ACC112 (cell line): Measurements from ENCODE around the gene ORC2.

ENCODE experiments used
- H2AFZ ChIP-seq: fragments of 200-600 bp; sonication (generic); one replicate; pipeline ENCODE4 v1.6.0; 2017; ENCODE audit warnings: antibody characterized with exemption, low read length; ENCODE audit not compliant: unreplicated experiment
- H3K27ac ChIP-seq: fragments of 200-600 bp; sonication (generic); 2 replicates; pipeline ENCODE4 v1.5.1; 2014; ENCODE audit warnings: low read depth, mild to moderate bottlenecking, antibody characterized with exemption, low read length, moderate library complexity
- H3K27me3 ChIP-seq: fragments of 200-600 bp; sonication (generic); 2 replicates; pipeline ENCODE4 v1.6.1; 2014; ENCODE audit warnings: mild to moderate bottlenecking, antibody characterized with exemption, low read length, moderate library complexity, mixed read lengths; ENCODE audit not compliant: insufficient read depth
- H3K36me3 ChIP-seq: fragments of 200-600 bp; sonication (generic); 2 replicates; pipeline ENCODE4 v1.6.1; 2016; ENCODE audit warnings: mild to moderate bottlenecking, antibody characterized with exemption, low read length, moderate library complexity, mixed read lengths; ENCODE audit not compliant: insufficient read depth
- H3K4me1 ChIP-seq: fragments of 200-600 bp; sonication (generic); one replicate; pipeline ENCODE4 v1.6.1; 2016; ENCODE audit warnings: low read length, mixed read lengths; ENCODE audit not compliant: insufficient read depth, unreplicated experiment, control insufficient read depth
- H3K4me3 ChIP-seq: fragments of 200-600 bp; sonication (generic); 2 replicates; pipeline ENCODE4 v1.5.1; 2014; ENCODE audit warnings: mild to moderate bottlenecking, low read depth, low read length
- H3K79me2 ChIP-seq: fragments of 200-600 bp; sonication (generic); one replicate; pipeline ENCODE4 v1.6.0; 2016; ENCODE audit warnings: low read length; ENCODE audit not compliant: control insufficient read depth, unreplicated experiment, insufficient read depth

The ORC2 gene

DNA sequence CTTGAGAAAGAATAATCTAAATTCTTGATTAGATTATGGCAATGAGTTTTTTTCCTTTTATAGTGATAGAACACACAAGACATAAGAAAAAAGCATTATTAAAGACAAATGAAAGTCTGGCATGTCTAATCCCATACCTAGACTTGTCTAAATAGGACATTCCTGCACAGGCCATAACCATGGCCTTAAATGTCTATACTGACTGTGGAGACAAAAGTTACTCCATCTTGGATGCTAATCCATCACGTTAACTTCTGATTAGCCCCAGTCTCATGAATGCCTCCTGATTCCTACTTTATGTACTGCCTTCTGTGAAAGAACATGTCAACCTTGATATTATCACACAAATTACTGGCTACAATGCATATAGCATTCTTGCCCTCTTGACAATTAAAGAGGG, 23.6 kb downstream of the ORC2 start:
- no peak overlapping the region for H3K4me3 ChIP-seq
- no peak overlapping the region for H2AFZ ChIP-seq
- peaks cover 6% of the 10 kb centered on the region for H3K4me1 ChIP-seq
- H3K27ac ChIP-seq, result no peak overlapping the region
- no peaks in the 10 kb centered on the region for H3K27me3 ChIP-seq
- H3K79me2 ChIP-seq, result no peaks in the 10 kb centered on the region
- H3K36me3 ChIP-seq, result peaks cover 26% of the 10 kb centered on the region

- no peaks in the 10 kb centered on the region for H3K27me3 ChIP-seq
- H3K27ac ChIP-seq, result peak overlapping the region; percentile 17; the same call in 1 of the 2 replicates
- H3K4me1 ChIP-seq, result peaks cover 10% of the 10 kb centered on the region
- peaks cover 12% of the 10 kb centered on the region for H3K36me3 ChIP-seq
- H2AFZ ChIP-seq, result no peak overlapping the region
- no peaks in the 10 kb centered on the region for H3K79me2 ChIP-seq
- H3K4me3 ChIP-seq, result no peak overlapping the region
Observed at GRCh38 chr2:200930947-200931626, 32.4 kb downstream of the ORC2 start.

GRCh38 chr2:200929334-200930249, 33.9 kb downstream of the ORC2 start:
- no peak overlapping the region for H3K27ac ChIP-seq
- H2AFZ ChIP-seq, result no peak overlapping the region
- H3K27me3 ChIP-seq, result no peaks in the 10 kb centered on the region
- peaks cover 15% of the 10 kb centered on the region for H3K36me3 ChIP-seq
- no peaks in the 10 kb centered on the region for H3K79me2 ChIP-seq
- peaks cover 10% of the 10 kb centered on the region for H3K4me1 ChIP-seq
- no peak overlapping the region for H3K4me3 ChIP-seq

- H3K27ac ChIP-seq, result no peak overlapping the region
- no peak overlapping the region for H3K4me3 ChIP-seq
- H3K79me2 ChIP-seq, result no peaks in the 10 kb centered on the region
- no peaks in the 10 kb centered on the region for H3K4me1 ChIP-seq
- H3K27me3 ChIP-seq, result no peaks in the 10 kb centered on the region
- H3K36me3 ChIP-seq, result peaks cover 19% of the 10 kb centered on the region
- H2AFZ ChIP-seq, result no peak overlapping the region
Observed at GRCh38 chr2:200922439-200922838, 41.0 kb downstream of the ORC2 start.

- H2AFZ ChIP-seq, result no peak overlapping the region
- peaks cover 9% of the 10 kb centered on the region for H3K4me1 ChIP-seq
- peaks cover 11% of the 10 kb centered on the region for H3K36me3 ChIP-seq
- no peaks in the 10 kb centered on the region for H3K79me2 ChIP-seq
- peak overlapping the region; percentile 64 for H3K27ac ChIP-seq
- H3K27me3 ChIP-seq, result no peaks in the 10 kb centered on the region
- no peak overlapping the region for H3K4me3 ChIP-seq
Observed at GRCh38 chr2:200913654-200914053, 49.8 kb downstream of the ORC2 start.

DNA sequence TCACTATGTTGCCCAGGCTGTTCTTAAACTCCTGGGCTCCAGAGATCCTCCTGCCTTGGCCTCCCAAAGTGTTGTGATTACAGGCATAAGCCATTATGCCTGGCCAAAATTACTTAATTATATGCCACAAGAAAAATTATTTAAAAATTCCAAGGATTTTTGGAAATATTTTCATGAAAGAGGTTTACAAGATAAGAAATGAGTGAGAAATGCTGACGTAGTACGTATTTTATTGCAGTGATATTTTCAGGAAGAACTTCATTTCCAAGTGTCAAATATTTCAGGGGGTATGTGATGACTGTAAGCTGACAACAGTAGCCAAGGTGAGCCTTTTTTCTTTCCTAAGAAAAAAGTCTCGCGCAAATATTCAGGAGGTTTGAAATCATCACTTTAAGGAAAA, 53.5 kb downstream of the ORC2 start:
- Histone ChIP-seq H3K79me2 (no peaks in the 10 kb centered on the region), H3K27ac (no peak overlapping the region), H2AFZ (no peak overlapping the region), H3K36me3 (peaks cover 7% of the 10 kb centered on the region), H3K27me3 (no peaks in the 10 kb centered on the region), H3K4me3 (no peak overlapping the region), H3K4me1 (peaks cover 9% of the 10 kb centered on the region)

DNA sequence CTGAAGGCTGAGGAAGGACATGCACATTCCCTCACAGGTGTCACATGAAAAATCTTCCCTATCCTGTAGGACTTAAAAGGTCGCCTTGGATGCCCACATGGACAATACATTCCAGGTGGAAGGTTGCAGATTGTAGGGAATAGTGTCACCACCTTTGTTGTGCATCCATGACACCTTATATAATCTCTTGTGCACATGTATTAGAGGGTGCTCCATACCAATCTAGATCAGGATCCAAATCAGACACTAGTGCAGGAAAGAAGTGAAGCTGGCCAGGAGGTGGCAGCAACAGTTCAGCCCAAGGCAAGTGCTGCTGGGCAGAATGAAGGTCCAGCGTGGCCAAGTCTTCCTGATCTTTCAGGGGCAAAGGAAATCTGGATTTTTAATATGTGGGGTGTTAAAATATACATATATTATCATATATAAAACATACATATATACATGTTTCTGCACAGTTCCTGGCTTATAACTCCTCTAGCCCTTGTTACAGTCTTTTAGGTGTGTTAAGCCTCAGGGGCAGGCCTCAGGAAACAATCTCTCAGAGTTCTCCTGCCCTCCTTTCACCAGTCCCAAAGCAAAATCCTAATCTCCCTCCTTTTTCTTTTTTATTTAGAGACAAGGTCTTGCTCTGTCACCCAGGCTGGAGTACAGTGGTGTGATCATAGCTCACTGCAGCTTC, 57.7 kb downstream of the ORC2 start:
- no peak overlapping the region for H2AFZ ChIP-seq
- no peaks in the 10 kb centered on the region for H3K79me2 ChIP-seq
- no peak overlapping the region for H3K27ac ChIP-seq
- no peaks in the 10 kb centered on the region for H3K4me1 ChIP-seq
- H3K27me3 ChIP-seq, result no peaks in the 10 kb centered on the region
- no peak overlapping the region for H3K4me3 ChIP-seq
- peaks cover 8% of the 10 kb centered on the region; the same call in 1 of the 2 replicates for H3K36me3 ChIP-seq

DNA sequence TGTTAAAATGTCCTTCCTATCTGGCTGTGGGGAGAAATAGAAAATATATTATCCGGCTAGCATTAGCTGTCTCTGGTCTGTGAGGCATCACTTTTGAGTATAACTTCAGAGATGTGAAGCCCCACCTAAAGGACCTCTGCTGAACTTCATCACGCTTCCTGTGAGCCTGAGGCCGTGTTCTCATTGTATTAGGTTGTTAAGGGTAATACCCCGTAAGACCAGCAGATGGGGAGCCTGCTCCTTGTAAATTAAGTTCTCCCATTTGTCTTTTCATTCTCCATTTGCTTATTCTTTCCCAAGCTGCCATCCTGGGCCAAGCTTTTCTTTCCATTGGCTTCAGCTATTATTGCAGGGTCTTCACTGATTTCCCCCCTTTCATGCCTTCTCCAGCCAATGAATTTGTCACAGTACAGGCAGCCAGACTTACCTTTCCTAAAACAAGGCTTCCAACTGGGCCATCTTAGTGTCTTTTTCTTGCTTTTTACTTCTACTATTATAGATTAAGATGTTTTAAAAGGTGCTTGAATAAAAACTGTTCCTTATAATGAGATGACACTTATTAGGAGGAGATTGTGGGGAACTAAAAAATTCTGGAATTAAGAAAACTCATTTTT, 61.9 kb downstream of the ORC2 start:
- Histone ChIP-seq H3K36me3 (peaks cover 12% of the 10 kb centered on the region; the same call in 1 of the 2 replicates), H3K27me3 (no peaks in the 10 kb centered on the region), H3K4me3 (no peak overlapping the region), H3K79me2 (no peaks in the 10 kb centered on the region), H3K4me1 (no peaks in the 10 kb centered on the region), H3K27ac (no peak overlapping the region), H2AFZ (no peak overlapping the region)

DNA sequence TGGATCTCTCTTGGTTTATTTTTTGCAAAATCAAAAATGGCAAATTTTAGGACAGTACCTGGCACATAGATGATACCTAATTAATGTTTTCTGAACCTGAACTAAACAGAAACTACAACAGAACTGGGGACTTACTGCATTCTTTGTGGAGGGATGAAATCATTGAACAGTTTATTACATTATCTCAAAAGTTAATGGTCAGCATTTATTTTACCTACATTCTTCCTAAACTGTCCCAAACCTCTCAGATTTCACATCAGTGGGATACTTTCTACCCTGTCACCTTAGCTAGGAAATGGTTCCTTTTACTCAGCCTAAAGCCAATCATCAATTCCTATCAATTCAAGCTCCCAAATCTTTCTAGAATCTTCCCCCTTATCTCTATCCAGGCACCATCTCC, 64.0 kb downstream of the ORC2 start:
- Histone ChIP-seq H3K27ac (no peak overlapping the region), H3K4me3 (no peak overlapping the region), H3K79me2 (no peaks in the 10 kb centered on the region), H3K36me3 (peaks cover 12% of the 10 kb centered on the region; the same call in 1 of the 2 replicates), H3K27me3 (no peaks in the 10 kb centered on the region), H2AFZ (no peak overlapping the region), H3K4me1 (no peaks in the 10 kb centered on the region)
